GM23338 (cell line): ENCODE measurements around the gene RAC2. TPM values are rescaled to one million over a fixed set of nuclear protein-coding genes. Genes with fewer than 3 reads are reported as not detected.

Experiments
- ATAC-seq: fragments of 200-7000 bp; cut with Tn5 transposase; 3 replicates; pipeline ENCODE4 v1.9.1; 2020
- DNase-seq: peaks from one replicate; pipeline ENCODE4 v3.0.0-alpha.2; 2015; ENCODE audit warnings: low spot score
- H2AFZ ChIP-seq: fragments of 200-600 bp; sonication (generic); 2 replicates; pipeline ENCODE4 v1.8.0; 2016; ENCODE audit warnings: antibody characterized with exemption, mild to moderate bottlenecking, moderate library complexity
- H3F3A ChIP-seq: fragments of 200-600 bp; sonication (generic); replicated peaks from 2 replicates; pipeline ENCODE4 v1.8.0; 2017; ENCODE audit warnings: antibody characterized with exemption, mixed run types, low read depth
- H3K27ac ChIP-seq: fragments of 200-600 bp; sonication (generic); 2 replicates; pipeline ENCODE4 v1.6.1; 2016; ENCODE audit warnings: low read depth
- H3K27me3 ChIP-seq: fragments of 200-600 bp; sonication (generic); 2 replicates; pipeline ENCODE4 v1.8.0; 2016; ENCODE audit warnings: mild to moderate bottlenecking, mixed run types, moderate library complexity; ENCODE audit not compliant: insufficient read depth
- H3K36me3 ChIP-seq: fragments of 200-600 bp; sonication (generic); 2 replicates; pipeline ENCODE4 v1.8.0; 2016; ENCODE audit warnings: mild to moderate bottlenecking; ENCODE audit not compliant: insufficient read depth
- H3K4me1 ChIP-seq: fragments of 200-600 bp; sonication (generic); 2 replicates; pipeline ENCODE4 v1.8.0; 2016; ENCODE audit warnings: mild to moderate bottlenecking, moderate library complexity; ENCODE audit not compliant: insufficient read depth
- H3K4me2 ChIP-seq: fragments of 200-600 bp; sonication (generic); 2 replicates; pipeline ENCODE4 v1.7.1; 2017; ENCODE audit warnings: mixed run types
- H3K4me3 ChIP-seq: fragments of 200-600 bp; sonication (generic); 2 replicates; pipeline ENCODE4 v1.6.1; 2016; ENCODE audit warnings: mixed run types
- H3K79me2 ChIP-seq: fragments of 200-600 bp; sonication (generic); replicated peaks from 2 replicates; pipeline ENCODE4 v1.8.0; 2017; ENCODE audit warnings: mild to moderate bottlenecking; ENCODE audit not compliant: insufficient read depth
- H3K9me2 ChIP-seq: fragments of 200-600 bp; sonication (generic); 2 replicates; pipeline ENCODE4 v1.8.0; 2017; ENCODE audit not compliant: insufficient read depth
- H4K20me1 ChIP-seq: fragments of 200-600 bp; sonication (generic); replicated peaks from 2 replicates; pipeline ENCODE4 v1.8.0; 2017; ENCODE audit warnings: mild to moderate bottlenecking; ENCODE audit not compliant: insufficient read depth
- H3K27ac Mint-ChIP-seq: 2 replicates; pipeline ENCODE4 v1.8.0; 2020; ENCODE audit warnings: inconsistent platforms, mild to moderate bottlenecking, moderate library complexity, mixed read lengths
- H3K27me3 Mint-ChIP-seq: 3 replicates; pipeline ENCODE4 v1.8.0; 2022; ENCODE audit warnings: low read depth, mild to moderate bottlenecking, moderate library complexity, mixed read lengths, inconsistent platforms; ENCODE audit not compliant: insufficient read depth, poor library complexity
- H3K36me3 Mint-ChIP-seq: 3 replicates; pipeline ENCODE4 v1.8.0; 2021; ENCODE audit warnings: low read depth, mild to moderate bottlenecking, inconsistent platforms, moderate library complexity, mixed read lengths
- H3K4me1 Mint-ChIP-seq: 3 replicates; pipeline ENCODE4 v1.8.0; 2020; ENCODE audit warnings: mild to moderate bottlenecking, inconsistent platforms, mixed read lengths
- H3K4me3 Mint-ChIP-seq: 3 replicates; pipeline ENCODE4 v1.8.0; 2021; ENCODE audit warnings: moderate library complexity, mild to moderate bottlenecking, inconsistent platforms, mixed read lengths
- H3K9me3 Mint-ChIP-seq: 3 replicates; pipeline ENCODE4 v1.8.0; 2020; ENCODE audit warnings: moderate library complexity, mild to moderate bottlenecking, inconsistent platforms, mixed read lengths
- CTCF ChIP-seq, 2 experiments: fragments of 200-600 bp in 1 of 2; sonication (generic) in 1 of 2; conservative IDR thresholded peaks; 2 replicates each; pipeline versions ENCODE4 v1.5.1 to v1.6.1; 2016 to 2017; ENCODE audit warnings: antibody characterized with exemption in 2 of 2, low read depth in 2 of 2, mild to moderate bottlenecking in 2 of 2, moderate library complexity in 1 of 2
- EZH2 ChIP-seq: fragments of 200-600 bp; sonication (generic); IDR thresholded peaks from one replicate; pipeline ENCODE4 v1.8.0; 2017; ENCODE audit warnings: antibody characterized with exemption, mild to moderate bottlenecking, low read depth; ENCODE audit not compliant: unreplicated experiment
- EZH2phosphoT487 ChIP-seq: fragments of 200-600 bp; sonication (generic); IDR thresholded peaks from one replicate; pipeline ENCODE4 v1.8.1; 2018; ENCODE audit warnings: antibody characterized with exemption; ENCODE audit not compliant: unreplicated experiment
- JUNB ChIP-seq: IDR thresholded peaks from one replicate; pipeline ENCODE4 v1.6.1; 2016; ENCODE audit warnings: antibody characterized with exemption; ENCODE audit not compliant: unreplicated experiment
- STAT1 ChIP-seq: IDR thresholded peaks from one replicate; pipeline ENCODE4 v1.6.1; 2016; ENCODE audit warnings: antibody characterized with exemption; ENCODE audit not compliant: unreplicated experiment
- ZNF114 ChIP-seq: fragments of 250-450 bp; sonication (Bioruptor Pico); IDR thresholded peaks from 2 replicates; pipeline ENCODE4 v1.5.0; 2020; ENCODE audit warnings: mild to moderate bottlenecking, moderate library complexity
- ZNF462 ChIP-seq: fragments of 250-450 bp; sonication (Bioruptor Pico); IDR thresholded peaks from 2 replicates; pipeline ENCODE4 v1.5.0; 2020; ENCODE audit warnings: mild to moderate bottlenecking, moderate library complexity
- long read RNA-seq: library from polyadenylated mRNA; unstranded; transcript quantifications from one replicate; pipeline ENCODE4 v2.0.0, GENCODE V29; 2020; ENCODE audit not compliant: unreplicated experiment
- polyA plus RNA-seq: library from polyadenylated mRNA; unstranded; fragments of >200 nt; fragmentation: Nextera tagmentation; extraction: Ambion mirVana; gene quantifications from 2 replicates; pipeline ENCODE4 v1.2.1, GENCODE V29; 2016
- total RNA-seq: library from RNA; depleted of rRNA; stranded (reverse); fragments of >200 nt; shearing (Covaris generic); gene quantifications from 2 replicates; pipeline ENCODE4 v1.2.3, GENCODE V29; 2014; rRNA removed
- TF ChIP-seq, protein P1 (sequence below): IDR thresholded peaks from 2 replicates; pipeline ENCODE4 v1.6.1; 2016; ENCODE audit warnings: antibody characterized with exemption

Gene RAC2
- 2.7 and 3.8 TPM in 2 replicates for total RNA-seq
- polyA plus RNA-seq = 2.4 and 3.1 TPM in 2 replicates
- long read RNA-seq, partial matches to known transcripts = 0 of 2 reads
- long read RNA-seq, other reads (novel, unspliced or antisense) = 0 of 2 reads

- H3K27me3 ChIP-seq = no peaks in the 10 kb centered on the region
- peaks cover 10% of the 10 kb centered on the region for H3K27me3 Mint-ChIP-seq
- H3K9me2 ChIP-seq = no peaks in the 10 kb centered on the region
- H3K27ac Mint-ChIP-seq = no peak within 1 kb of the TSS
- H3K36me3 Mint-ChIP-seq = no peaks in the 10 kb centered on the region
- H3K4me1 ChIP-seq = peaks cover 7% of the 10 kb centered on the region; the same call in 1 of the 2 replicates
- H3F3A ChIP-seq = no peaks in the 10 kb centered on the region
- DNase-seq = peak; percentile 62
- peak within 1 kb of the TSS; percentile 48; the same call in 1 of the 2 replicates for H3K4me2 ChIP-seq
- no peaks in the 10 kb centered on the region for H3K9me3 Mint-ChIP-seq
- peaks cover 18% of the 10 kb centered on the region for H3K4me1 Mint-ChIP-seq
- TF ChIP-seq JUNB (no peak), CTCF (conservative IDR thresholded peaks at IDR 0.05; ENCODE audit: low read depth in 2 of 2) (no peak), ZNF114 (CRISPR knock-in tag) (no peak), STAT1 (no peak), EZH2 (no peak), ZNF462 (CRISPR knock-in tag) (no peak), EZH2phosphoT487 (no peak)
- TF ChIP-seq, protein P1, sequence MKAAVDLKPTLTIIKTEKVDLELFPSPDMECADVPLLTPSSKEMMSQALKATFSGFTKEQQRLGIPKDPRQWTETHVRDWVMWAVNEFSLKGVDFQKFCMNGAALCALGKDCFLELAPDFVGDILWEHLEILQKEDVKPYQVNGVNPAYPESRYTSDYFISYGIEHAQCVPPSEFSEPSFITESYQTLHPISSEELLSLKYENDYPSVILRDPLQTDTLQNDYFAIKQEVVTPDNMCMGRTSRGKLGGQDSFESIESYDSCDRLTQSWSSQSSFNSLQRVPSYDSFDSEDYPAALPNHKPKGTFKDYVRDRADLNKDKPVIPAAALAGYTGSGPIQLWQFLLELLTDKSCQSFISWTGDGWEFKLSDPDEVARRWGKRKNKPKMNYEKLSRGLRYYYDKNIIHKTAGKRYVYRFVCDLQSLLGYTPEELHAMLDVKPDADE = no peak
- H3K4me3 ChIP-seq = peak within 1 kb of the TSS; percentile 28; the same call in 1 of the 2 replicates
- H2AFZ ChIP-seq = peak within 1 kb of the TSS; percentile 69
- no peaks in the 10 kb centered on the region for H3K36me3 ChIP-seq
- H4K20me1 ChIP-seq = no peaks in the 10 kb centered on the region
- ATAC-seq = peak; percentile 79
- H3K27ac ChIP-seq = no peak within 1 kb of the TSS
- H3K4me3 Mint-ChIP-seq = peak within 1 kb of the TSS; percentile 27; the same call in 1 of the 3 replicates
- H3K79me2 ChIP-seq = no peaks in the 10 kb centered on the region
Measured at GRCh38 chr22:37244114-37244921, at the start of gene RAC2. Gene RAC2, minus strand, starts transcription at chr22:37244269. Its CDS starts 121 bp downstream, at chr22:37244148.
